HEK293 (cell line): ENCODE measurements around the gene CENPV.

Source experiments
- CTCF ChIA-PET: fragments of 350-600 bp; formaldehyde crosslinking; extraction: SDS; loops from one replicate; lab custom pipeline; 2021; ENCODE audit warnings: antibody characterized with exemption; lab: Yijun Ruan, JAX
- POLR2A ChIA-PET: fragments of 300-600 bp; formaldehyde crosslinking; extraction: SDS; loops from one replicate; lab custom pipeline; 2020; ENCODE audit warnings: antibody characterized with exemption, inconsistent platforms; lab: Yijun Ruan, JAX
- H3K27ac ChIP-seq: fragments of 200-500 bp; sonication (Bioruptor generic); 2 replicates; pipeline ENCODE4 v1.5.1; 2014; ENCODE audit warnings: low read depth, low read length, control low read depth, inconsistent platforms; ENCODE audit errors: extremely low read depth
- H3K36me3 ChIP-seq, 2 experiments: fragments of 200-500 bp in 1 of 2; sonication (Bioruptor generic) in 1 of 2; 1 replicate in 1 of 2; 2 replicates in 1 of 2; pipeline ENCODE4 v1.5.1; 2014 to 2017; ENCODE audit warnings: inconsistent platforms in 2 of 2, low read length in 2 of 2; ENCODE audit not compliant: control insufficient read depth in 2 of 2, insufficient read depth in 1 of 2
- H3K4me1 ChIP-seq: fragments of 200-500 bp; sonication (Bioruptor generic); 2 replicates; pipeline ENCODE4 v1.5.1; 2014; ENCODE audit warnings: mild to moderate bottlenecking, low read length, inconsistent platforms; ENCODE audit not compliant: control insufficient read depth, insufficient read depth
- H3K4me3 ChIP-seq: 2 replicates; pipeline ENCODE4 v1.5.1; 2011; ENCODE audit warnings: low read depth, mild to moderate bottlenecking, control low read depth, low read length, moderate library complexity
- H3K9me3 ChIP-seq: fragments of 200-500 bp; sonication (Bioruptor generic); 2 replicates; pipeline ENCODE4 v1.5.1; 2014; ENCODE audit warnings: low read depth, low read length, inconsistent platforms; ENCODE audit not compliant: control insufficient read depth, insufficient read depth
- GLIS2 ChIP-seq: fragments of 450-650 bp; formaldehyde crosslinking; IDR thresholded peaks from 2 replicates; pipeline ENCODE4 v1.5.1; 2016; ENCODE audit warnings: missing biosample characterization, missing genetic modification characterization
- SP3 ChIP-seq: fragments of 450-650 bp; formaldehyde crosslinking; IDR thresholded peaks from 2 replicates; pipeline ENCODE4 v1.5.1; 2016; ENCODE audit warnings: missing biosample characterization, missing genetic modification characterization
- YY1 ChIP-seq: fragments of 450-650 bp; formaldehyde crosslinking; IDR thresholded peaks from 2 replicates; pipeline ENCODE4 v1.5.1; 2018; ENCODE audit warnings: missing biosample characterization, missing genetic modification characterization
- YY2 ChIP-seq: fragments of 450-650 bp; formaldehyde crosslinking; IDR thresholded peaks from 2 replicates; pipeline ENCODE4 v1.5.1; 2016; ENCODE audit warnings: missing biosample characterization, missing genetic modification characterization
- ZBTB1 ChIP-seq: fragments of 450-650 bp; formaldehyde crosslinking; IDR thresholded peaks from 2 replicates; pipeline ENCODE4 v1.5.1; 2016; ENCODE audit warnings: missing biosample characterization, missing genetic modification characterization
- ZBTB17 ChIP-seq: fragments of 450-650 bp; formaldehyde crosslinking; IDR thresholded peaks from 2 replicates; pipeline ENCODE4 v1.5.1; 2016; ENCODE audit warnings: missing biosample characterization, missing genetic modification characterization
- ZBTB20 ChIP-seq: fragments of 450-650 bp; formaldehyde crosslinking; IDR thresholded peaks from 2 replicates; pipeline ENCODE4 v1.5.1; 2016; ENCODE audit warnings: missing biosample characterization, missing genetic modification characterization
- ZBTB7A ChIP-seq: fragments of 450-650 bp; formaldehyde crosslinking; IDR thresholded peaks from 2 replicates; pipeline ENCODE4 v1.5.1; 2016; ENCODE audit warnings: low read depth, missing biosample characterization, missing genetic modification characterization
- ZBTB8A ChIP-seq: fragments of 450-650 bp; formaldehyde crosslinking; IDR thresholded peaks from 2 replicates; pipeline ENCODE4 v1.5.1; 2016; ENCODE audit warnings: missing biosample characterization, missing genetic modification characterization
- ZFHX2 ChIP-seq: fragments of 450-650 bp; formaldehyde crosslinking; conservative IDR thresholded peaks from 2 replicates; pipeline ENCODE4 v1.5.1; 2016; ENCODE audit warnings: missing biosample characterization, missing genetic modification characterization
- ZFP37 ChIP-seq: fragments of 450-650 bp; formaldehyde crosslinking; IDR thresholded peaks from 2 replicates; pipeline ENCODE4 v1.5.1; 2016; ENCODE audit warnings: missing biosample characterization, missing genetic modification characterization
- ZFP69B ChIP-seq: fragments of 450-650 bp; formaldehyde crosslinking; IDR thresholded peaks from 2 replicates; pipeline ENCODE4 v1.5.1; 2016; ENCODE audit warnings: missing biosample characterization, missing genetic modification characterization
- ZNF112 ChIP-seq: fragments of 450-650 bp; formaldehyde crosslinking; IDR thresholded peaks from 2 replicates; pipeline ENCODE4 v1.5.0; 2017; ENCODE audit warnings: missing biosample characterization, missing genetic modification characterization
- ZNF24 ChIP-seq: fragments of 450-650 bp; formaldehyde crosslinking; IDR thresholded peaks from 2 replicates; pipeline ENCODE4 v1.5.1; 2016; ENCODE audit warnings: missing biosample characterization, missing genetic modification characterization
- ZNF324 ChIP-seq: fragments of 450-650 bp; formaldehyde crosslinking; IDR thresholded peaks from 2 replicates; pipeline ENCODE4 v1.5.1; 2016; ENCODE audit warnings: missing biosample characterization, missing genetic modification characterization
- ZNF335 ChIP-seq: fragments of 450-650 bp; formaldehyde crosslinking; conservative IDR thresholded peaks from 2 replicates; pipeline ENCODE4 v1.5.1; 2016; ENCODE audit warnings: missing biosample characterization, missing genetic modification characterization
- ZNF350 ChIP-seq: fragments of 450-650 bp; formaldehyde crosslinking; IDR thresholded peaks from 2 replicates; pipeline ENCODE4 v1.5.0; 2017; ENCODE audit warnings: missing biosample characterization, mild to moderate bottlenecking, missing genetic modification characterization
- ZNF404 ChIP-seq: fragments of 450-650 bp; formaldehyde crosslinking; IDR thresholded peaks from 2 replicates; pipeline ENCODE4 v1.5.1; 2017; ENCODE audit warnings: missing biosample characterization, missing genetic modification characterization
- ZNF514 ChIP-seq: fragments of 450-650 bp; formaldehyde crosslinking; IDR thresholded peaks from 2 replicates; pipeline ENCODE4 v1.5.1; 2016; ENCODE audit warnings: missing biosample characterization, missing genetic modification characterization
- ZNF585B ChIP-seq: fragments of 450-650 bp; formaldehyde crosslinking; IDR thresholded peaks from 2 replicates; pipeline ENCODE4 v1.5.1; 2016; ENCODE audit warnings: missing biosample characterization, missing genetic modification characterization
- ZNF670 ChIP-seq: fragments of 450-650 bp; formaldehyde crosslinking; IDR thresholded peaks from 2 replicates; pipeline ENCODE4 v1.5.1; 2016; ENCODE audit warnings: missing biosample characterization, missing genetic modification characterization, low read depth
- ZNF701 ChIP-seq: fragments of 450-650 bp; formaldehyde crosslinking; IDR thresholded peaks from 2 replicates; pipeline ENCODE4 v1.5.1; 2016; ENCODE audit warnings: missing biosample characterization, missing genetic modification characterization
- ZNF768 ChIP-seq: fragments of 450-650 bp; formaldehyde crosslinking; IDR thresholded peaks from 2 replicates; pipeline ENCODE4 v1.5.1; 2018; ENCODE audit warnings: missing biosample characterization, mild to moderate bottlenecking, missing genetic modification characterization
- ZNF777 ChIP-seq: fragments of 450-650 bp; formaldehyde crosslinking; IDR thresholded peaks from 2 replicates; pipeline ENCODE4 v1.5.1; 2017; ENCODE audit warnings: missing biosample characterization, missing genetic modification characterization, borderline replicate concordance
- ZNF791 ChIP-seq: fragments of 450-650 bp; formaldehyde crosslinking; IDR thresholded peaks from 2 replicates; pipeline ENCODE4 v1.5.1; 2016; ENCODE audit warnings: missing biosample characterization, missing genetic modification characterization
- ZNF830 ChIP-seq: fragments of 450-650 bp; IDR thresholded peaks from 2 replicates; pipeline ENCODE4 v1.5.0; 2018; ENCODE audit warnings: missing biosample characterization, missing genetic modification characterization, low read depth, mild to moderate bottlenecking, moderate library complexity
- ZSCAN30 ChIP-seq: fragments of 450-650 bp; IDR thresholded peaks from 2 replicates; pipeline ENCODE4 v1.5.1; 2018; ENCODE audit warnings: missing biosample characterization, mild to moderate bottlenecking, missing genetic modification characterization, moderate library complexity
- TF ChIP-seq, protein P1 (sequence below): fragments of 450-650 bp; formaldehyde crosslinking; IDR thresholded peaks from 2 replicates; pipeline ENCODE4 v1.5.1; 2016; ENCODE audit warnings: missing biosample characterization, missing genetic modification characterization
- TF ChIP-seq, protein P2 (sequence below): fragments of 450-650 bp; formaldehyde crosslinking; optimal IDR thresholded peaks from 2 replicates; pipeline ENCODE3; 2016; ENCODE audit warnings: missing biosample characterization, mild to moderate bottlenecking, missing genetic modification characterization
- TF ChIP-seq, protein P3 (sequence below): fragments of 450-650 bp; formaldehyde crosslinking; IDR thresholded peaks from 2 replicates; pipeline ENCODE4 v1.5.1; 2017; ENCODE audit warnings: missing biosample characterization, missing genetic modification characterization
- TF ChIP-seq, protein P4 (sequence below): fragments of 450-650 bp; formaldehyde crosslinking; IDR thresholded peaks from 2 replicates; pipeline ENCODE4 v1.5.1; 2016; ENCODE audit warnings: missing biosample characterization, missing genetic modification characterization

CENPV gene

GRCh38 chr17:16354585-16354984 lies 1.3 kb upstream of the CENPV start:
- H3K36me3 ChIP-seq, result peaks cover 0 to 4% of the 10 kb centered on the region in 2 experiments; a peak in 1 of 3 replicates
- H3K4me1 ChIP-seq, result peaks cover 3% of the 10 kb centered on the region; the same call in 1 of the 2 replicates

DNA sequence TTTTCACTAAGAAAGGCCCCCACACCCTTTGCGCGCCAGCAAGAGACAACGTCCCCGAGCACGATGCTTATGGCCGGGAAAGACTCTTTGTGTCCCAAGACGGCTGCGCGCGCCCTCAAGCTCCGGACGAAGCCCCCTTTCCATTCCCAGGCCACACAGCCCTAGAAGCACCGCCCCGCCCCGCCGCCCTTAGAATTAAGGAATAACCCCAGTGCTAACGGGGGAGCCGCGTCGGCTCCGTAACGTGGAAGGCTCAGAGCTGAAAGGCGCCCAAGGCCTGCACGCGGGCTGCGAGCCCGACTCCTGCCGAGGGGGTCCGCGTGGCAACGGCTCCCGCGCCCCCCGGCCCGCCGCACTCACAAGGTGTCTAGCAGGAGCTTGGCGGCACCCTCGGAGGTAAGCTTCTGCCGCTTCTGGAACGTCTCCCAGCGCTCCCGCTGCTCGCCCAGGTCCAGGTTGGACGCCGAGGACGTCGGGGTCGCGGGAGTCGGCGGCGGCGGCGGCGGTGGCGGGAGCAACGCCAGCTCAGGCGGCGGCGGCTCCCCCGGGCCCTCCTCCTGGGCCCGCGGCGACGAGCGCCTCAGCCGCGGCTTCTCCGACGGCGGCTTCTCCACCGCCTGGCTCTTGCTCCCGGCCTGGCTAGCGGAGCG lies 477 bp downstream of the CENPV start:
- ChIA-PET POLR2A (interaction anchor here (1.0 to 5.3 kb wide), 9 partner anchors 10 to 353 kb away, joined by 3 to 44 read pairs (median 4); partner anchors contain the start of genes TTC19, UBB and ZSWIM7), CTCF (interaction anchor here (0.6 to 7.9 kb wide), 12 partner anchors 9 to 169 kb away, joined by 3 to 89 read pairs (median 4); no protein-coding TSS in a partner anchor)
- Histone ChIP-seq H3K36me3 (peaks cover 16 to 21% of the 10 kb centered on the region in 2 experiments), H3K4me3 (peak overlapping the region; percentile 77), H3K4me1 (peaks cover 3% of the 10 kb centered on the region; the same call in 1 of the 2 replicates), H3K9me3 (no peaks in the 10 kb centered on the region), H3K27ac (peak overlapping the region; percentile 97)
- TF ChIP-seq ZNF701 (tag by site-specific recombination) (no peak), YY1 (0 out of 2 replicates have a peak, but pooled peaks have one; percentile 8), ZNF324 (tag by site-specific recombination) (no peak), ZNF777 (tag by site-specific recombination) (peak; percentile 56; the same call in 1 of the 2 replicates), ZNF335 (tag by site-specific recombination) (peak; percentile 60), ZBTB1 (tag by site-specific recombination) (0 out of 2 replicates have a peak, but pooled peaks have one; percentile 8), ZNF768 (tag by site-specific recombination) (no peak), ZNF24 (tag by site-specific recombination) (0 out of 2 replicates have a peak, but pooled peaks have one; percentile 6), ZNF404 (tag by site-specific recombination) (no peak), GLIS2 (tag by site-specific recombination) (peak; percentile 71), ZBTB7A (tag by site-specific recombination) (no peak), ZBTB8A (peak; percentile 91), ZSCAN30 (tag by site-specific recombination) (0 out of 2 replicates have a peak, but pooled peaks have one; percentile 33), ZNF585B (no peak), ZBTB20 (peak; percentile 43; the same call in 1 of the 2 replicates), SP3 (tag by site-specific recombination) (0 out of 2 replicates have a peak, but pooled peaks have one; percentile 2)
- TF ChIP-seq, protein P1, sequence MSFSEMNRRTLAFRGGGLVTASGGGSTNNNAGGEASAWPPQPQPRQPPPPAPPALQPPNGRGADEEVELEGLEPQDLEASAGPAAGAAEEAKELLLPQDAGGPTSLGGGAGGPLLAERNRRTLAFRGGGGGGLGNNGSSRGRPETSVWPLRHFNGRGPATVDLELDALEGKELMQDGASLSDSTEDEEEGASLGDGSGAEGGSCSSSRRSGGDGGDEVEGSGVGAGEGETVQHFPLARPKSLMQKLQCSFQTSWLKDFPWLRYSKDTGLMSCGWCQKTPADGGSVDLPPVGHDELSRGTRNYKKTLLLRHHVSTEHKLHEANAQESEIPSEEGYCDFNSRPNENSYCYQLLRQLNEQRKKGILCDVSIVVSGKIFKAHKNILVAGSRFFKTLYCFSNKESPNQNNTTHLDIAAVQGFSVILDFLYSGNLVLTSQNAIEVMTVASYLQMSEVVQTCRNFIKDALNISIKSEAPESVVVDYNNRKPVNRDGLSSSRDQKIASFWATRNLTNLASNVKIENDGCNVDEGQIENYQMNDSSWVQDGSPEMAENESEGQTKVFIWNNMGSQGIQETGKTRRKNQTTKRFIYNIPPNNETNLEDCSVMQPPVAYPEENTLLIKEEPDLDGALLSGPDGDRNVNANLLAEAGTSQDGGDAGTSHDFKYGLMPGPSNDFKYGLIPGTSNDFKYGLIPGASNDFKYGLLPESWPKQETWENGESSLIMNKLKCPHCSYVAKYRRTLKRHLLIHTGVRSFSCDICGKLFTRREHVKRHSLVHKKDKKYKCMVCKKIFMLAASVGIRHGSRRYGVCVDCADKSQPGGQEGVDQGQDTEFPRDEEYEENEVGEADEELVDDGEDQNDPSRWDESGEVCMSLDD (tag by site-specific recombination), result 0 out of 2 replicates have a peak, but pooled peaks have one; percentile 28
- TF ChIP-seq, protein P2, sequence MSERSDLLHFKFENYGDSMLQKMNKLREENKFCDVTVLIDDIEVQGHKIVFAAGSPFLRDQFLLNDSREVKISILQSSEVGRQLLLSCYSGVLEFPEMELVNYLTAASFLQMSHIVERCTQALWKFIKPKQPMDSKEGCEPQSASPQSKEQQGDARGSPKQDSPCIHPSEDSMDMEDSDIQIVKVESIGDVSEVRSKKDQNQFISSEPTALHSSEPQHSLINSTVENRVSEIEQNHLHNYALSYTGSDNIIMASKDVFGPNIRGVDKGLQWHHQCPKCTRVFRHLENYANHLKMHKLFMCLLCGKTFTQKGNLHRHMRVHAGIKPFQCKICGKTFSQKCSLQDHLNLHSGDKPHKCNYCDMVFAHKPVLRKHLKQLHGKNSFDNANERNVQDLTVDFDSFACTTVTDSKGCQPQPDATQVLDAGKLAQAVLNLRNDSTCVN (tag by site-specific recombination), result peak; percentile 90

More at GRCh38 chr17:16354585-16354984, 1.3 kb upstream of the CENPV start:
- H3K9me3 ChIP-seq, result no peaks in the 10 kb centered on the region
- no peak overlapping the region for H3K4me3 ChIP-seq
- H3K27ac ChIP-seq, result no peak overlapping the region
- TF ChIP-seq SP3 (tag by site-specific recombination) (no peak), ZFP69B (tag by site-specific recombination) (no peak), ZFP37 (tag by site-specific recombination) (no peak), ZNF24 (tag by site-specific recombination) (no peak), YY2 (tag by site-specific recombination) (no peak), ZNF514 (tag by site-specific recombination) (no peak), ZBTB17 (no peak), ZFHX2 (tag by site-specific recombination) (no peak), ZNF791 (no peak), ZNF112 (tag by site-specific recombination) (no peak), ZNF350 (tag by site-specific recombination) (no peak), ZNF670 (tag by site-specific recombination) (no peak), GLIS2 (tag by site-specific recombination) (no peak), ZNF830 (tag by site-specific recombination) (no peak)
- TF ChIP-seq, protein P3, sequence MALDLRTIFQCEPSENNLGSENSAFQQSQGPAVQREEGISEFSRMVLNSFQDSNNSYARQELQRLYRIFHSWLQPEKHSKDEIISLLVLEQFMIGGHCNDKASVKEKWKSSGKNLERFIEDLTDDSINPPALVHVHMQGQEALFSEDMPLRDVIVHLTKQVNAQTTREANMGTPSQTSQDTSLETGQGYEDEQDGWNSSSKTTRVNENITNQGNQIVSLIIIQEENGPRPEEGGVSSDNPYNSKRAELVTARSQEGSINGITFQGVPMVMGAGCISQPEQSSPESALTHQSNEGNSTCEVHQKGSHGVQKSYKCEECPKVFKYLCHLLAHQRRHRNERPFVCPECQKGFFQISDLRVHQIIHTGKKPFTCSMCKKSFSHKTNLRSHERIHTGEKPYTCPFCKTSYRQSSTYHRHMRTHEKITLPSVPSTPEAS (tag by site-specific recombination), result no peak
- TF ChIP-seq, protein P4, sequence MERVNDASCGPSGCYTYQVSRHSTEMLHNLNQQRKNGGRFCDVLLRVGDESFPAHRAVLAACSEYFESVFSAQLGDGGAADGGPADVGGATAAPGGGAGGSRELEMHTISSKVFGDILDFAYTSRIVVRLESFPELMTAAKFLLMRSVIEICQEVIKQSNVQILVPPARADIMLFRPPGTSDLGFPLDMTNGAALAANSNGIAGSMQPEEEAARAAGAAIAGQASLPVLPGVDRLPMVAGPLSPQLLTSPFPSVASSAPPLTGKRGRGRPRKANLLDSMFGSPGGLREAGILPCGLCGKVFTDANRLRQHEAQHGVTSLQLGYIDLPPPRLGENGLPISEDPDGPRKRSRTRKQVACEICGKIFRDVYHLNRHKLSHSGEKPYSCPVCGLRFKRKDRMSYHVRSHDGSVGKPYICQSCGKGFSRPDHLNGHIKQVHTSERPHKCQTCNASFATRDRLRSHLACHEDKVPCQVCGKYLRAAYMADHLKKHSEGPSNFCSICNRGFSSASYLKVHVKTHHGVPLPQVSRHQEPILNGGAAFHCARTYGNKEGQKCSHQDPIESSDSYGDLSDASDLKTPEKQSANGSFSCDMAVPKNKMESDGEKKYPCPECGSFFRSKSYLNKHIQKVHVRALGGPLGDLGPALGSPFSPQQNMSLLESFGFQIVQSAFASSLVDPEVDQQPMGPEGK (tag by site-specific recombination), result no peak
- POLR2A ChIA-PET, result interaction anchor here (5.3 kb wide), 1 partner anchor 27 kb away, joined by 44 read pairs; the partner anchor contains the start of gene UBB
- CTCF ChIA-PET, result interaction anchor here (7.9 kb wide), 1 partner anchor 10 kb away, joined by 89 read pairs; no protein-coding TSS in a partner anchor
